ENCODE measurements around the gene CAMK4.

GRCh38 chr5:111454776-111455175 is 230.6 kb downstream of the CAMK4 start:
- TF ChIP-seq TCF7 (CRISPR knock-in tag; IDR thresholded peaks at IDR 0.05; ENCODE audit: low read depth) (no peak), CTCF (IDR thresholded peaks at IDR 0.05) (no peak), FOXP1 (CRISPR knock-in tag; IDR thresholded peaks at IDR 0.05; ENCODE audit: borderline replicate concordance) (no peak), NFE2L1 (CRISPR knock-in tag; IDR thresholded peaks at IDR 0.05) (no peak), STAT6 (CRISPR knock-in tag; conservative IDR thresholded peaks at IDR 0.05; ENCODE audit: low read depth) (no peak)
